Activated naive CD8-positive, alpha-beta T cell treated with anti-CD3 and anti-CD28 coated beads, Interleukin-2, amount 50 U/mL, for 24 hours (primary cell): Measurements from ENCODE around the gene YAP1.
A peak's percentile ranks its signal among the peaks of the same experiment; 100 is the strongest.

ENCODE experiments used
- ATAC-seq: fragments of 150-1000 bp; cut with Tn5 transposase; one replicate; pipeline ENCODE4 v1.10.0; 2021
- DNase-seq: peaks from one replicate; pipeline ENCODE4 v3.0.0; 2021
- H3K27ac Mint-ChIP-seq: one replicate; pipeline ENCODE4 v1.8.0; 2021; ENCODE audit warnings: mild to moderate bottlenecking, mixed read lengths
- H3K27me3 Mint-ChIP-seq: one replicate; pipeline ENCODE4 v1.8.0; 2021; ENCODE audit warnings: mixed read lengths
- H3K36me3 Mint-ChIP-seq: one replicate; pipeline ENCODE4 v1.8.0; 2021; ENCODE audit warnings: low read depth, mixed read lengths
- H3K4me1 Mint-ChIP-seq: one replicate; pipeline ENCODE4 v1.8.0; 2021; ENCODE audit warnings: mixed read lengths
- H3K4me3 Mint-ChIP-seq: one replicate; pipeline ENCODE4 v1.8.0; 2021; ENCODE audit warnings: mild to moderate bottlenecking, moderate library complexity, mixed read lengths
- H3K9me3 Mint-ChIP-seq: one replicate; pipeline ENCODE4 v1.8.0; 2021; ENCODE audit warnings: mixed read lengths

Gene YAP1

DNA sequence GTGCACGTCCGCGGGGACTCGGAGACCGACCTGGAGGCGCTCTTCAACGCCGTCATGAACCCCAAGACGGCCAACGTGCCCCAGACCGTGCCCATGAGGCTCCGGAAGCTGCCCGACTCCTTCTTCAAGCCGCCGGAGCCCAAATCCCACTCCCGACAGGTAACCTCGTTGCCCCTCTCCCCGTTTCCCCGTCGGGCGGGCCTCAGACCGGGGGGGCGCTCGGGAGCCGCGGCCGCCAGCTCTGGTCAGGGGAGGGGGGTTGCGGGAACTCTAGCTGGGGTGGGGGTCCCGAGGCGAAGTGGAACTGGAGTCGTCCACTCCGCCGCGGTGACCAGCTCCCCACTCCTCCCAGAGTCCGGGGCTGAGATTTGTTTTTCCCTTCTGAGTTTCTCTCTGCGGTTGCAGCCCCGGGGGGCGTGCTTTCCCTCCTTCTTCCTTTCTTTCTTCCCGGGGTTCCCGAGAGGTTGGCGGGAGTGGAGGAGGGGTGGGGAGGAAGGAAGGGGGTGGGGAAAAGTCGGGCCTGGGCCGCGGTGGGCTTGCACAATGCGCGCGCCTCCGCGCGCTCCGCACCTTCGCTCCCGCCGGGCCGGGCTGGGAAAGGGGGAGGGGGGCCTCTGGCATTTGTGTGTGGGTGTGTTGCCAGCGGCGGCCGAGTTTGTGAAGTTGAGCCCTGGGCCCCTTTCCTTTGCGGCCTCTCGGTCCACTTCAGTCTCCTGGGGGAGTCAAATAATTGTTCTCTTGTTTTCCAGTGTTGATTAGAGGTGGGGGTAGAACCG is 952 bp downstream of the YAP1 start:
- Mint-ChIP-seq H3K4me3 (peak overlapping the region; percentile 68), H3K27me3 (peaks cover 63% of the 10 kb centered on the region), H3K9me3 (no peaks in the 10 kb centered on the region), H3K27ac (no peak overlapping the region), H3K4me1 (peaks cover 13% of the 10 kb centered on the region), H3K36me3 (no peaks in the 10 kb centered on the region)
- DNase-seq (peak; percentile 11), ATAC-seq (no peak)

- peaks cover 70% of the 10 kb centered on the region for H3K27me3 Mint-ChIP-seq
- H3K4me1 Mint-ChIP-seq, result peaks cover 13% of the 10 kb centered on the region
- peak overlapping the region; percentile 68 for H3K4me3 Mint-ChIP-seq
- ATAC-seq, result peak; percentile 81
- no peaks in the 10 kb centered on the region for H3K9me3 Mint-ChIP-seq
- no peak overlapping the region for H3K27ac Mint-ChIP-seq
- DNase-seq, result no peak
- no peaks in the 10 kb centered on the region for H3K36me3 Mint-ChIP-seq
These were observed 1.7 kb downstream of the YAP1 start for GRCh38 chr11:102111787-102112508.

- H3K27ac Mint-ChIP-seq, result no peak overlapping the region
- H3K36me3 Mint-ChIP-seq, result no peaks in the 10 kb centered on the region
- H3K4me3 Mint-ChIP-seq, result no peak overlapping the region
These were observed 2.2 kb downstream of the YAP1 start for GRCh38 chr11:102112509-102112821.

GRCh38 chr11:102114032-102114431 is 3.8 kb downstream of the YAP1 start:
- Mint-ChIP-seq H3K27ac (no peak overlapping the region), H3K36me3 (no peaks in the 10 kb centered on the region), H3K4me1 (peaks cover 13% of the 10 kb centered on the region), H3K4me3 (no peak overlapping the region), H3K27me3 (peaks cover 60% of the 10 kb centered on the region), H3K9me3 (no peaks in the 10 kb centered on the region)
- DNase-seq (no peak), ATAC-seq (no peak)

More at GRCh38 chr11:102112509-102112821, 2.2 kb downstream of the YAP1 start:
- no peak for ATAC-seq
- no peak for DNase-seq
- Mint-ChIP-seq H3K27me3 (peaks cover 69% of the 10 kb centered on the region), H3K9me3 (no peaks in the 10 kb centered on the region), H3K4me1 (peaks cover 13% of the 10 kb centered on the region)

DNA sequence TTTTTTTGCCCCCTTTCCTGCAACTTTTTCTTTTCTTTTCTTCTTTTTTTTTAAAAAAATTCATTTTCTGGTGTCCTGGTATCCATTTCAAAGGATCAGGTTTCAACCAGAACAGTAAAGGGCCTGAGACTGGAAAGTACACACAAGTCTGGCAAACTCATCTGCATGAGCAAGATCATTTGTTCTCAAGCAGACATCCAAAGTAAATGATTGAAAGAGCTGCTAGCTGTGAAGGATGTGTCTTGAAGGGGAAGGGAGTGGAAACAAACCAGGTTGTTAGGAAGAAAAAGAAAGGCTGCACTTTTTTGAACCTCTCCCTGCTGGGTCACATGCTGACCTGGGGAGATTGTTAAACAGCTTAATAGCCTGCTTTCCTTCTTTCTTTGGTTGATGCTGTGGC is 5.3 kb downstream of the YAP1 start:
- ATAC-seq, result no peak
- Mint-ChIP-seq H3K4me3 (no peak overlapping the region), H3K36me3 (no peaks in the 10 kb centered on the region), H3K27me3 (peaks cover 58% of the 10 kb centered on the region), H3K27ac (no peak overlapping the region), H3K4me1 (peaks cover 10% of the 10 kb centered on the region), H3K9me3 (no peaks in the 10 kb centered on the region)
- DNase-seq, result no peak

GRCh38 chr11:102116453-102117205 is 6.4 kb downstream of the YAP1 start:
- no peaks in the 10 kb centered on the region for H3K36me3 Mint-ChIP-seq
- H3K4me3 Mint-ChIP-seq, result no peak overlapping the region
- H3K27ac Mint-ChIP-seq, result no peak overlapping the region
- DNase-seq, result no peak
- ATAC-seq, result no peak
- H3K4me1 Mint-ChIP-seq, result peaks cover 8% of the 10 kb centered on the region
- H3K27me3 Mint-ChIP-seq, result peaks cover 57% of the 10 kb centered on the region
- no peaks in the 10 kb centered on the region for H3K9me3 Mint-ChIP-seq

- peaks cover 51% of the 10 kb centered on the region for H3K27me3 Mint-ChIP-seq
- no peaks in the 10 kb centered on the region for H3K36me3 Mint-ChIP-seq
- DNase-seq (no peak), ATAC-seq (no peak)
- no peaks in the 10 kb centered on the region for H3K4me1 Mint-ChIP-seq
- H3K27ac Mint-ChIP-seq, result no peak overlapping the region
- H3K9me3 Mint-ChIP-seq, result no peaks in the 10 kb centered on the region
- no peak overlapping the region for H3K4me3 Mint-ChIP-seq
These were observed 7.3 kb downstream of the YAP1 start for GRCh38 chr11:102117472-102118113.

DNA sequence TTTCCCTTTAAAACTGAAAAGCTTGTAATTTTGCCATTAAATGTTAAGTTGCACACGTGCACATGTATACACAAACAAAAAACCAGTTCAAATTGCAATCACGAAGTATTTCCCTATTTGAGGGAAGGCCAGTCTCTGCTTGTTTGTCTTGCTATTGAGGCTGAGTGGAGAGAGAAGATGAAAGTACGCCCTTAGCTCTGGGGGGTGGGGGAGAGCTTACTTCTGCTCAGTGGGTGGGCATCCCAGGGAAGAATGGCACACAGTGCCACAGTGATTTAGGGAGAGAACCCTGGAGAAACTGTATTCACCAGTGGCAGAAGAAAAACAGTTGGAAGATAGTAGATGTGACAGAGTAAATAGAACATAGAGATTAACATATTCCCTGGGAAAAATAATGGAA is 8.7 kb downstream of the YAP1 start:
- no peak for ATAC-seq
- H3K36me3 Mint-ChIP-seq, result no peaks in the 10 kb centered on the region
- H3K9me3 Mint-ChIP-seq, result no peaks in the 10 kb centered on the region
- H3K27me3 Mint-ChIP-seq, result peaks cover 49% of the 10 kb centered on the region
- no peaks in the 10 kb centered on the region for H3K4me1 Mint-ChIP-seq
- no peak overlapping the region for H3K27ac Mint-ChIP-seq
- no peak overlapping the region for H3K4me3 Mint-ChIP-seq
- DNase-seq, result no peak

GRCh38 chr11:102119997-102120396 is 9.8 kb downstream of the YAP1 start:
- Mint-ChIP-seq H3K27me3 (peaks cover 45% of the 10 kb centered on the region), H3K36me3 (no peaks in the 10 kb centered on the region), H3K4me3 (no peak overlapping the region), H3K4me1 (no peaks in the 10 kb centered on the region), H3K9me3 (peaks cover 4% of the 10 kb centered on the region), H3K27ac (no peak overlapping the region)
- DNase-seq (no peak), ATAC-seq (no peak)

GRCh38 chr11:102120437-102120973 is 10.3 kb downstream of the YAP1 start:
- no peaks in the 10 kb centered on the region for H3K36me3 Mint-ChIP-seq
- H3K27ac Mint-ChIP-seq, result no peak overlapping the region
- H3K4me1 Mint-ChIP-seq, result no peaks in the 10 kb centered on the region
- ATAC-seq, result no peak
- no peak for DNase-seq
- H3K9me3 Mint-ChIP-seq, result peaks cover 4% of the 10 kb centered on the region
- peaks cover 41% of the 10 kb centered on the region for H3K27me3 Mint-ChIP-seq
- no peak overlapping the region for H3K4me3 Mint-ChIP-seq

- no peak overlapping the region for H3K4me3 Mint-ChIP-seq
- no peak overlapping the region for H3K27ac Mint-ChIP-seq
- peaks cover 35% of the 10 kb centered on the region for H3K27me3 Mint-ChIP-seq
- no peak for ATAC-seq
- H3K4me1 Mint-ChIP-seq, result no peaks in the 10 kb centered on the region
- DNase-seq, result no peak
- no peaks in the 10 kb centered on the region for H3K36me3 Mint-ChIP-seq
- peaks cover 4% of the 10 kb centered on the region for H3K9me3 Mint-ChIP-seq
These were observed 11.1 kb downstream of the YAP1 start for GRCh38 chr11:102121329-102121728.

- Mint-ChIP-seq H3K4me1 (no peaks in the 10 kb centered on the region), H3K36me3 (no peaks in the 10 kb centered on the region), H3K27ac (no peak overlapping the region), H3K27me3 (peaks cover 1% of the 10 kb centered on the region), H3K4me3 (no peak overlapping the region), H3K9me3 (no peaks in the 10 kb centered on the region)
- no peak for DNase-seq
- ATAC-seq, result no peak
These were observed 24.4 kb downstream of the YAP1 start for GRCh38 chr11:102134597-102134996.

DNA sequence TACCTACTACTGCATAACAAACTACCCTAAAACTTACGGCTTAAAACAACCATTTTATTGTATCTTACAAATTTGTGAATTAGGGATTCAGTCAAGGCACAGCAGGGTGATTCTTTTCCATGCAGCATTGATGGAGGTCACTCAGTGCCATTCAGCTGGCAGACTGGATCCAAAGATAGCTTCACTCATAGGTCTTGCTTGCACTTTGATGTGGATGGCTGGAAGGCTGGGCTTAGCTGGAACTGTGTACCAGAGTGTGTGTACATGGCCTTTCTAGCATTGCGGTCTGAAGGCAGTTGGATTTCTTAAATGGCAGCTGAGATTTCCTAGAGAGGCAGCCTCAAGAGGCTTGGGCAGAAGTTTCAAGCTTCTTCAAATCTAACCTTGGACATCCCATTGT is 25.0 kb downstream of the YAP1 start:
- Mint-ChIP-seq H3K27ac (no peak overlapping the region), H3K9me3 (no peaks in the 10 kb centered on the region), H3K4me3 (no peak overlapping the region), H3K36me3 (no peaks in the 10 kb centered on the region), H3K4me1 (no peaks in the 10 kb centered on the region), H3K27me3 (no peaks in the 10 kb centered on the region)
- DNase-seq (no peak), ATAC-seq (no peak)

DNA sequence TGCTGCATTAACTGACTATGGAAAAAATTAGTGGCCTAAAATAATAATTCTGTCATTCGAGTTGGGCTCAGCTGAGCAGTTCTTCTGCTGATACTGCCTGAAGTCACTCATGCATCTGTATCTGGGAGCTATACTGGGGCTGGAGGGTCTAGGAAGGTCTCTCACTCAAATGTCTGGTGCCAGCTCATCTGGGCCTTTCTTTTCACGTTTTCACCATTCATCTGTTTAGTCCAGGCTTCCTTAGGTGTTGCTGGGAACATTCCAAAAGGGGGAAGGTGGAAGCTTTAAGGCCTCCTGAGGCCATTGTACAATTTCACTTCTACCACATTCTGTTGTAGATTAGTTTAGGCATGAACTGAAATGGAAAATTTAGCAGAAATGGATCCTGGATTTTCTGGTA is 28.0 kb downstream of the YAP1 start:
- Mint-ChIP-seq H3K27me3 (peaks cover 5% of the 10 kb centered on the region), H3K36me3 (no peaks in the 10 kb centered on the region), H3K4me3 (no peak overlapping the region), H3K4me1 (no peaks in the 10 kb centered on the region), H3K9me3 (no peaks in the 10 kb centered on the region), H3K27ac (no peak overlapping the region)
- DNase-seq (no peak), ATAC-seq (no peak)
